CD14-positive monocyte (primary cell): ENCODE measurements around the gene RBM25. TPM values are rescaled to one million over a fixed set of nuclear protein-coding genes. Genes with fewer than 3 reads are reported as not detected.

Source experiments
- DNase-seq, 3 donors: peaks; one replicate each; pipeline ENCODE4 v3.0.0-alpha.2; 2011 to 2022
- H2AFZ ChIP-seq: 2 replicates; pipeline ENCODE4 v1.6.0; 2012; ENCODE audit warnings: mild to moderate bottlenecking, low read depth, low read length, inconsistent platforms; ENCODE audit not compliant: insufficient read depth, poor library complexity, severe bottlenecking
- H3K27ac ChIP-seq, 2 donors: 1 replicate in 1 of 2; 2 replicates in 1 of 2; pipeline ENCODE4 v1.5.1; 2012 to 2013; ENCODE audit warnings: low read length in 2 of 2, control low read depth in 1 of 2, inconsistent platforms in 1 of 2, low read depth in 1 of 2, mild to moderate bottlenecking in 1 of 2
- H3K27me3 ChIP-seq, 2 donors: one replicate each; pipeline versions ENCODE4 v1.6.0 to v1.6.1; 2011 to 2013; ENCODE audit warnings: low read length in 2 of 2; ENCODE audit not compliant: control insufficient read depth in 2 of 2, insufficient read depth in 2 of 2
- H3K36me3 ChIP-seq, 2 donors: replicated peaks in 1 of 2; 1 replicate in 1 of 2; 2 replicates in 1 of 2; pipeline versions ENCODE4 v1.5.1 to v1.6.1; 2012 to 2013; ENCODE audit warnings: low read length in 2 of 2, control low read depth in 1 of 2, inconsistent platforms in 1 of 2, mild to moderate bottlenecking in 1 of 2; ENCODE audit not compliant: insufficient read depth in 2 of 2, control insufficient read depth in 1 of 2
- H3K4me1 ChIP-seq, 2 donors: 1 replicate in 1 of 2; 2 replicates in 1 of 2; pipeline versions ENCODE4 v1.5.1 to v1.6.1; 2012 to 2013; ENCODE audit warnings: low read length in 2 of 2, control low read depth in 1 of 2, inconsistent platforms in 1 of 2, mild to moderate bottlenecking in 1 of 2, moderate library complexity in 1 of 2; ENCODE audit not compliant: insufficient read depth in 2 of 2, control insufficient read depth in 1 of 2
- H3K4me2 ChIP-seq: replicated peaks from 2 replicates; pipeline ENCODE3; 2012; ENCODE audit warnings: low read length, moderate library complexity, mild to moderate bottlenecking; ENCODE audit not compliant: poor library complexity, severe bottlenecking; ENCODE audit errors: extremely low read depth
- H3K4me3 ChIP-seq, 3 experiments: fragments of 200-600 bp in 1 of 3; sonication (generic) in 1 of 3; replicated peaks in 1 of 3; 1 replicate in 2 of 3; 2 replicates in 1 of 3; pipeline ENCODE4 v1.5.1; 2011 to 2013; ENCODE audit warnings: low read length in 3 of 3, mild to moderate bottlenecking in 3 of 3, control low read depth in 2 of 3, low read depth in 2 of 3, inconsistent platforms in 1 of 3, moderate library complexity in 1 of 3
- H3K79me2 ChIP-seq: 2 replicates; pipeline ENCODE4 v1.6.0; 2012; ENCODE audit warnings: mild to moderate bottlenecking, control low read depth, inconsistent platforms, low read length, moderate library complexity; ENCODE audit not compliant: insufficient read depth
- H3K9ac ChIP-seq: 2 replicates; pipeline ENCODE4 v1.6.0; 2017; ENCODE audit warnings: low read length, mild to moderate bottlenecking; ENCODE audit not compliant: insufficient read depth, poor library complexity, severe bottlenecking
- H3K9me3 ChIP-seq, 2 donors: replicated peaks in 1 of 2; 1 replicate in 1 of 2; 2 replicates in 1 of 2; pipeline versions ENCODE4 v1.5.1 to v1.6.1; 2012 to 2013; ENCODE audit warnings: low read length in 2 of 2, control low read depth in 1 of 2; ENCODE audit not compliant: control insufficient read depth in 1 of 2, insufficient read depth in 1 of 2
- H4K20me1 ChIP-seq: 2 replicates; pipeline ENCODE4 v1.6.0; 2012; ENCODE audit warnings: mild to moderate bottlenecking, low read length, control low read depth, moderate library complexity; ENCODE audit not compliant: insufficient read depth
- H3K27ac Mint-ChIP-seq, 7 donors: one replicate each; pipeline ENCODE4 v1.8.0; 2020; ENCODE audit warnings: mild to moderate bottlenecking in 7 of 7, mixed read lengths in 7 of 7, moderate library complexity in 6 of 7, inconsistent platforms in 2 of 7
- H3K27me3 Mint-ChIP-seq, 3 donors: one replicate each; pipeline ENCODE4 v1.8.0; 2021 to 2022; ENCODE audit warnings: low read depth in 3 of 3, mild to moderate bottlenecking in 3 of 3, mixed read lengths in 3 of 3, moderate library complexity in 3 of 3, inconsistent platforms in 1 of 3
- H3K36me3 Mint-ChIP-seq, 2 donors: one replicate each; pipeline ENCODE4 v1.8.0; 2020; ENCODE audit warnings: mixed read lengths in 2 of 2, inconsistent platforms in 1 of 2, mild to moderate bottlenecking in 1 of 2
- H3K4me1 Mint-ChIP-seq: one replicate; pipeline ENCODE4 v1.8.0; 2020; ENCODE audit warnings: mild to moderate bottlenecking, mixed read lengths
- H3K4me3 Mint-ChIP-seq, 2 donors: one replicate each; pipeline ENCODE4 v1.8.0; 2020; ENCODE audit warnings: mild to moderate bottlenecking in 2 of 2, mixed read lengths in 2 of 2, moderate library complexity in 1 of 2
- H3K9me3 Mint-ChIP-seq, 7 donors: one replicate each; pipeline ENCODE4 v1.8.0; 2020 to 2022; ENCODE audit warnings: mixed read lengths in 7 of 7, mild to moderate bottlenecking in 6 of 7, moderate library complexity in 6 of 7, inconsistent platforms in 2 of 7
- CTCF ChIP-seq: fragments of 200-600 bp; IDR thresholded peaks from one replicate; pipeline ENCODE4 v1.8.0; 2022; ENCODE audit warnings: antibody characterized with exemption, mild to moderate bottlenecking
- WGBS: methylation state at CpG from one replicate; pipeline ENCODE4 v1.1.5; 2013; ENCODE audit warnings: missing lambda C conversion rate; ENCODE audit not compliant: insufficient coverage; 5-methylcytosine and 5-hydroxymethylcytosine counted together
- intact Hi-C, 2 donors: fragments of 100-400 bp; cut with micrococcal nuclease; formaldehyde crosslinking; loops; one replicate each; pipeline versions ENCODE4 v1.15.0 to v1.15.1; 2023
- polyA plus RNA-seq, 3 donors: library from polyadenylated mRNA; depleted of rRNA in 1 of 3; unstranded in 2 of 3; stranded (reverse) in 1 of 3; fragments of 300-500 nt in 2 of 3; fragments of >200 nt in 1 of 3; fragmentation: Illumina TruSeq in 2 of 3; gene quantifications; 1 replicate in 2 of 3; 2 replicates in 1 of 3; pipeline ENCODE4 v1.2.3, GENCODE V29; 2012 to 2021

Gene RBM25
- polyA plus RNA-seq, 3 donors = 15.6 to 46.5 (median 25.2) TPM

DNA sequence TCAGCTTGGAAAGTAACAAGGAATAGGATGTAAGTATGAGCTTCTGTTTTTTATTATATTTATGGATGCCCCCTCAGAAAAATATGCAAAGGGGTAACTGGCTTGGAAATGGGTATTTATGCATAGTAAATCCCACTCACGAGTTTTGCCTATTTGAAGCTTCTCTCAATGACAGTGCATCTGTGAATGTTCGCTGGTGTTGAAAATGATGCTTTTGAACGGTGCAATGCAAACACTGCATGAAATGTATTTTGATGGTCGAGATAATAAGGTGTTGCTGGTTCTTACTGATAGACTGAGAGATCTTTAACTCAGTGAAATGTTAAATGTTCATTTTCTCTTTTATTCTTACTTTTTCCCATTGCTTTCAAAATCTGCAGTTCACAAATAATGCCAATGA is 42.0 kb downstream of the RBM25 start:
- no peak overlapping the region for H3K4me3 ChIP-seq
- H3K27me3 ChIP-seq = no peaks in the 10 kb centered on the region
- 92% methylated on average over 3 of the region's 4 CpGs for WGBS
- H4K20me1 ChIP-seq = peaks cover 64% of the 10 kb centered on the region
- H3K4me2 ChIP-seq = no peak overlapping the region
- Mint-ChIP-seq H3K36me3 (peaks cover 72 to 86% of the 10 kb centered on the region in 2 donors), H3K27ac (peak overlapping the region in 1 of 7 donors; percentile 7), H3K4me1 (no peaks in the 10 kb centered on the region), H3K4me3 (no peak overlapping the region), H3K27me3 (no peaks in the 10 kb centered on the region), H3K9me3 (no peaks in the 10 kb centered on the region)
- H3K27ac ChIP-seq = no peak overlapping the region
- DNase-seq = no peak
- peaks cover 16% of the 10 kb centered on the region for H3K79me2 ChIP-seq
- no peak for TF ChIP-seq CTCF
- H3K9me3 ChIP-seq = no peaks in the 10 kb centered on the region
- peaks cover 86 to 99% of the 10 kb centered on the region in 2 donors for H3K36me3 ChIP-seq
- intact Hi-C loops = loop anchor here in 1 of 2 donors (10.0 kb wide), 1 partner anchor 104 kb away; no protein-coding TSS in a partner anchor
- H2AFZ ChIP-seq = no peak overlapping the region
- H3K4me1 ChIP-seq = no peaks in the 10 kb centered on the region
- no peak overlapping the region for H3K9ac ChIP-seq

DNA sequence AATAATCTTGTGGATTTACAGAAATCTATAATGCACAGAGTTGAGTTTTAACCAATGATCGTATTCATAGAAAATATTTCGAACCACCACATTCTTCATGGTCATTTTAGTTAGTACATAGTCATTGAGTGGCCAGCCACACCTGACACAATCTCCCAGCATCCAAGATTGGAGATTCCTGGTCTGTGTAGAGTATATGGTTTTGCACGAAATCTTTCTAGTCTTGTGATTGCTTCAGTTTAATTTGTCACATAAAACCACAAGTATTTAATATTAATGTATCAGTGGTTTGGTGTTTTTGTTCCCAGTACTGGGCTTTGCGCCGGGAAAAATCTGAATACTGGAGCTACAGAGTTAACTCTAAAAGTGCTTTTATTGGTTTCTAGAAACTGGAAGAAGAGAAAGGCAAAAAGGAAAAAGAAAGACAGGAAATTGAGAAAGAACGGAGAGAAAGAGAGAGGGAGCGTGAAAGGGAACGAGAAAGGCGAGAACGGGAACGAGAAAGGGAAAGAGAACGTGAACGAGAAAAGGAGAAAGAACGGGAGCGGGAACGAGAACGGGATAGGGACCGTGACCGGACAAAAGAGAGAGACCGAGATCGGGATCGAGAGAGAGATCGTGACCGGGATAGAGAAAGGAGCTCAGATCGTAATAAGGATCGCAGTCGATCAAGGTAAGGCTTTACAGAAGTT is 44.6 kb downstream of the RBM25 start:
- H3K4me3 Mint-ChIP-seq = no peak overlapping the region
- no peak overlapping the region for H3K27ac ChIP-seq

More for the DNA sequence above, 44.6 kb downstream of the RBM25 start:
- Histone ChIP-seq H3K4me1 (no peaks in the 10 kb centered on the region), H3K36me3 (peaks cover 94 to 99% of the 10 kb centered on the region in 2 donors), H3K79me2 (peaks cover 6% of the 10 kb centered on the region), H3K9ac (no peak overlapping the region), H2AFZ (no peak overlapping the region), H3K27me3 (no peaks in the 10 kb centered on the region), H3K9me3 (no peaks in the 10 kb centered on the region), H3K4me2 (no peak overlapping the region), H3K4me3 (no peak overlapping the region), H4K20me1 (peaks cover 45% of the 10 kb centered on the region)
- H3K4me1 Mint-ChIP-seq = no peaks in the 10 kb centered on the region
- intact Hi-C loops = loop anchor here in 1 of 2 donors (10.0 kb wide), 1 partner anchor 102 kb away; no protein-coding TSS in a partner anchor
- DNase-seq = no peak
- H3K27me3 Mint-ChIP-seq = no peaks in the 10 kb centered on the region
- H3K9me3 Mint-ChIP-seq = no peaks in the 10 kb centered on the region
- peak overlapping the region in 1 of 7 donors; percentile 3 for H3K27ac Mint-ChIP-seq
- peaks cover 76 to 94% of the 10 kb centered on the region in 2 donors for H3K36me3 Mint-ChIP-seq
- WGBS = 94% methylated on average over 23 of the region's 27 CpGs
- TF ChIP-seq CTCF = no peak
